Measurements from ENCODE around the gene PLCXD1.
"Not testable (repeated sequence)": the region's sequence is repeated elsewhere in the genome, so short reads cannot be mapped to it uniquely, and the experiment has no call there.

PLCXD1 gene

DNA sequence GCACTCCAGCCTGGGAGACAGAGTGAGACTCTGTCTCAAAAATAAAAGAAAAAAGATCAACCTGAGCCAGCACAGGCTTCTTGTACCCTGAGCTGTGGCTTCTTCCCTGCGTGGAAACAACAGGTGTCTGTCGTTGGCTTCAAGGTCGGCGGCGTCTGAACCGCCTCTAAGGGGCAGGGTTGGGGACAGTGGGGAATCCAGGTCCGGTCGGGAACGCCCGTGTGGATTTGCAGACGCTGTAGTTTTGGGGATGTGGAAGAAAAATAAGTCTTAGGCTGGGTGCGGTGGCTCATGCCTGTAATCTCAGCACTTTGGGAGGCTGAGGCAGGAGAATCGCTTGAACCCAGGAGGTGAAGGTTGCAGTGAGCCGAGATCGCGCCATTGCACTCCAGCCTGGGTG lies 17.2 kb upstream of the PLCXD1 start:
- not testable (repeated sequence) for DNase-seq

DNA sequence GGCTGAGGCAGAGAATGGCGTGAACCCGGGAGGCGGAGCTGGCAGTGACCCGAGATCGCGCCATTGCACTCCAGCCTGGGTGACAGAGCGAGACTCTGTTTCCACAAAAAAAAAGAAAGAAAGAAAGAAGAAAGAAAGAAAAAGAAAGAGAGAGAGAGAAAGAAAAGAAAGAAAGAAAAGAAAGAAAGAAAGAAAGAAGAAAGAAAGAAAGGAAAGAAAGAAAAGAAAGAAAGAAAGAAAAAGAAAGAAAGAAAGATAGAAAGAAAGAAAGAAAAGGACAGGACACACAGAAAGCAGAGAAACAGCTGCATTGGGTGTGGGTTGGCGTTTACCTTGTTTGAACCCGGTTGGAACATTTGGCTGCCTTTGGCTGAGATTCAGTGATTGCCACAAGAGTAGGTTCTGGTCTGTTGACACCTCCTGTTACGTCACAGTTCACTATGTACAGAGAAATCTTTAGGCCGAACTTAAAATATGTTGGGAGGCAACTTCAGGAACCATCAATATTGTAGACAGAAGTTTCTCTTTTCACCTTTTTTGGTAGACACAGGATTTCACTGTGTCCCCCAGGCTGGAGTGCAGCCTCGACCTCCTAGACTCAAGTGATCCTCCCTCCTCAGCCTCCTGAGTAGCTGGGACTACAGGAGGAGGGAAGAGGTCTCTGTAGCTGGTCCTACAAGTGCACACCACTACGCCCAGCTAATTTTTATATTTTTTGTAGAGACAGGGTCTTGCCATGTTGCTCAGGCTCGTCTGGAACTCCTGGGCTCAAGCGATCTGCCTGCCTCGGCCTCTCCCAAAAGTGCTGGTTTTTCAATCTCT lies 16.3 kb upstream of the PLCXD1 start:
- DNase-seq: no peak

DNA sequence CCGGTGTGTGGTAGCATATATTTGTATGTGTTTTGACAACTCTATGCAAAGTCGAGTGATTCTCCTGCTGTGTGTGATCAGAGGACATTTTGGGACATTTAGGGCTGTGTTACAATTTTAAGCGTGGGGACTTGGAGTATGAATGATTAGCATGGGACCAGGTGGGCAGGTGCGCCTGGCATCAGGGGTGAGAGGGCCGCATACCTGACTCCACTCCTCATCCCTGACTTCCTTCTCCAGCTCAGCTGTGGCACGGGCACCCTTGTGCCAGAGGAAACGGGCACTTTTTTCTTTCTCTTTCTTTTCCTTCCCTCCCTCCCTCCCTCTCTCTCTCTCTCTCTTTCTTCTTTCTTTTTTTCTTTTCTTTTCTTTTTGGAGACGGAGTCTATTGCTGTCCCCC lies 15.7 kb upstream of the PLCXD1 start:
- no peak for DNase-seq

DNA sequence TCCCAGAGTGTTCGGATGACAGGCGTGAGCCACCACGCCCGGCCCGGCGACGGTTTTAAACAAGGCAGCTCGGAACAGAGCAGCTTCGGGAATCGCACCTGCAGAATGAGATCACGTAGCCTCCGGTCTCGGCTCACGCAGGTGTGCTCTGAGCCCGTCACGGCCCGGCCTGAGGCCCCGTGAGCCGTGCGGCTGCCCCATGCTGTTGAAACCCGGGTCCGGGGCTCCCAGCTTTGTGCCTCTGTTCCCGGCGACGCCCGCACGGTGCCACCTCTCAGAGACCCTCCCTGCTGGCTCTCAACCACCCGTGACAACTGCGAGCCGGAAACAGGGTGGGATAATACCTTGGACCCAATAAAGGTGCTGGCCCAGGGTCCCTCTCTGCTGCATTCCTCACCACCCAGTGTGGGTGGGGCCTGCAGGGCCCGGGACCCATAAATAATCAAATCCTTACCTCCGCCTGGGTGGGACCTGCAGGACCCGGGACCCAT lies 13.4 kb upstream of the PLCXD1 start:
- DNase-seq: no peak

DNA sequence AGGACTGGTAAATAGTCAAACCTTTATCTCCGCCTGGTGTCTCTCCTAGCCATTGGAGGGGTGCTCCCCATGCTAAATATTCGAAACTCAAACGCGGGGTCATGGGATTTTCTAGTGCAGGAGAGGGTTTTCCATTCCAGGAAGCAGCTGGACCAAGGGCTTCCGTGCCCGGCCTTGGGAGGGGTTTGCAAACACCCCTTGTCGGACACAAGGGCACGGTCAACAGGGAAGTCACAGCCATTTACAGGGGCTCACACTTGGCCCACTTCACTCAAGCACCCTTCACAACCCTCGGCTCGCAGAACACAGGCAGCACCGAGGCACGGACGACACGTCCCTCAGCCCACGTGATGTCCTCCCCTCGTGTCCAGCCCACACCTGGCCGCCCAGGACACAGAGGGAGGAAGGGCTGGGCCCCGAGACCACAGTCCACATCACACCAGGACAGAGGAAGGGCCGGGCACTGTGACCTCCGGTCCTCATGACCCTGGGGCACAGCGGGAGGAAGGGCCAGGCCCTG lies 10.3 kb upstream of the PLCXD1 start:
- DNase-seq: no peak

DNA sequence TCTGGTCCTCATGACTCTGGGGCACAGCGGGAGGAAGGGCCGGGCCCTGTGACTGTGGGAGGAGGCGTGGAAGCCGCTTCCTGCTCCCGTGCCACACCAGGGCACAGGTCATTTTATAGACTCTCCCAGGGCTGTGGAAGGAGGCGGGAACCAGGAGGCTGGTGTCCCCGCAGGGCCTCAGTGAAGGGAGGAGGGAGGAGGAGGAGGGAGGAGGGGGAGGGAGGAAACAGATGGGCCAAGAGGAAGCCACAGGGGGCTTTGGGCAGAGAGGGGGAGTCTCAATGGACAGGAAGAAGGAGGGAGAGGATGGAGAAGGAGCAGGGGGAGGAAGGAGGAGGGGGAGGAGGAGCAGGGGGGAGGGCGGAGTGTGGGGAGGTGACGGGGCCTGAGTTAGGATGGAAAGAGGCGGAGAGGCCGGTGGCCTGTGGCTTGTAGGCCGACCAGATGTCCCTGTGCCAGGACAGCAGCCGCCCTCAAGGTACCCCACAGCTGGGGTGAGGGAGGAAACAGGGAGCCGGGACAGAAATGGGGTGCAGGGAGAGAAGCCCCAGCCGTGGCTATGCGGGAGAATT lies 6.2 kb upstream of the PLCXD1 start:
- DNase-seq: no peak

DNA sequence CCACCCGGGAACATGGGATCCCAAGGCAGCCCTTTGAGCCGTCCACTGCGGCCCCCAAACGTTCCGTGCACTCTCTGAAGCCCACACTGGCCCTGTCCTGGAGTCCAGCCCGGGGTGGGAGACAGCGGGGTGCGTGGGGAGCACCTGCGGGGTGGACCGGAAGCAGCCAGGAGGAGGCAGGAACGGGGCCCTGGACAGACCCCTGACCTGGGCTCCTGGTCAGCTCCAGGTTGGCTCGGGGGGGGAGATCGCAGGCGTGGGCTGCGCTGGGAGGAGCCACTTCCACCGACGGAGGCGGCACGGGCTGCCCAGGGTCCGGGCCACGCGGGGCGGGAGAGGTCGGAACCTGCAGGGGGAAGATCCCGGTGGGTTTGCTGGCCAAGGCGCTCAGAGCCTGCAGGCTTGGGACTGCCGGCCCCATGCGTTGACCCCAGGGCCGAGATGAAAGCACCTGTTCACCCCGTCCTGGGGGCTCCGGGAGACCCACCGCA lies 5.7 kb upstream of the PLCXD1 start:
- DNase-seq: no peak

DNA sequence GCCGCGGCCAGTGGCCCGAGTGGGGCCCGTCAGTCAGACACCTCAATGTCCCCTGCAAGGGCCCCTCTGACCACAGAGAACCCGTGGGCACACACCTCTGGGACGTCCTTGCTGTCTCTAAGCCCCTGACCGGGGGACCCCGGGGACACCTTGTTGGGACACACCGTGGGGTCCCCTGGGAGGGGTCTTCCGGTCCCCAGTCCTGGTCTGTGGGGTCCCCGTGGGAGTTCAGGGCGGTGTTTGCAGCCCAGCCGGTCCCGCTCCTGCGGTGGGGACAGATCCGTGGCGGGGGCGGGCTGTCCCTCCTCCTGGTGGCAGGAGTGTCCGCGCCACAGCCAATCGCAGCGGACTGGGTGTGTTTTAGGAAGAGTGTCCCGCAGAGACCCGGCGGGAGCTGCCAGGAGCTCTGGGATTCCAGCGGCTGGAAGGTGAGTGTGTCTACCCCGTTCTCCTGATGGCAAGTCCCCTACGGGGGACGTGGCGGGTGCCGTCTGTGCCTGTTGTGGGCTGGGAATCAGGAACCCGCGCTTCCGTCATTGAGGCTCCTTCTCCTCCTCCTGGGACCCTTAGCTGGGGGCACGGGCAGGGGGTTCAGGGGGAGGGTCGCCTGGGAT lies 5.1 kb upstream of the PLCXD1 start:
- peak in 1 of 2 donors; percentile 39 for DNase-seq

DNA sequence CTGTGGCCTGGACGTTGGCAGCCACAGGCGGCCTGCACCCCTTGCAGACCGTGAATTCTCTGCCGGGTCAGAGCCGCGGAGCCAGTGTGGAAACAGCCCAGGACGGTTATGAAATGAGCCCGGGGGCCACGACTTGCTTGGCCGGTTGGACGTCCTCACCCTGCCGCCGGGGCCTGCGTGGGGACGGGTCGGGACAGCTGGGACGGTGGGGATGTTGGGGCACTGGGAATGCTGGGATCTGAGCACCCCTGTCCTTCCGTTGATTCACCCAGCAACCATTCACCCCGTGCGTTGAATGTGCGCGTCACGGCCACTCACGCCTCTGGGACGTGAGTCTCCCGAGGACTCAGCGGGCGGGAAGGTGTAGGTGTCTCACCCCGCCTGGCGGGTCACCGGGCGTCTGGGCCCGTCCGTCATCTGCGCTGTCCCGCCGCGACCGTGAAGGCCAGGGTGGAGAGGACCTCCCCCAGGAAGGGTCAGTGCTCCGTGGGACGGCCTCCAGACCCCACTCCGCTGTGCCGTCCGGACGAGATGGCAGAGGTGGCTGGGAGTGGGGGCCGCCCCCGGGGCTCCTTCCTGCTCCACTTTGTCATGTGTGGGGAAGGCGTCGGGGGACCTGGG lies 4.5 kb upstream of the PLCXD1 start:
- peak in 1 of 2 donors; percentile 19 for DNase-seq

DNA sequence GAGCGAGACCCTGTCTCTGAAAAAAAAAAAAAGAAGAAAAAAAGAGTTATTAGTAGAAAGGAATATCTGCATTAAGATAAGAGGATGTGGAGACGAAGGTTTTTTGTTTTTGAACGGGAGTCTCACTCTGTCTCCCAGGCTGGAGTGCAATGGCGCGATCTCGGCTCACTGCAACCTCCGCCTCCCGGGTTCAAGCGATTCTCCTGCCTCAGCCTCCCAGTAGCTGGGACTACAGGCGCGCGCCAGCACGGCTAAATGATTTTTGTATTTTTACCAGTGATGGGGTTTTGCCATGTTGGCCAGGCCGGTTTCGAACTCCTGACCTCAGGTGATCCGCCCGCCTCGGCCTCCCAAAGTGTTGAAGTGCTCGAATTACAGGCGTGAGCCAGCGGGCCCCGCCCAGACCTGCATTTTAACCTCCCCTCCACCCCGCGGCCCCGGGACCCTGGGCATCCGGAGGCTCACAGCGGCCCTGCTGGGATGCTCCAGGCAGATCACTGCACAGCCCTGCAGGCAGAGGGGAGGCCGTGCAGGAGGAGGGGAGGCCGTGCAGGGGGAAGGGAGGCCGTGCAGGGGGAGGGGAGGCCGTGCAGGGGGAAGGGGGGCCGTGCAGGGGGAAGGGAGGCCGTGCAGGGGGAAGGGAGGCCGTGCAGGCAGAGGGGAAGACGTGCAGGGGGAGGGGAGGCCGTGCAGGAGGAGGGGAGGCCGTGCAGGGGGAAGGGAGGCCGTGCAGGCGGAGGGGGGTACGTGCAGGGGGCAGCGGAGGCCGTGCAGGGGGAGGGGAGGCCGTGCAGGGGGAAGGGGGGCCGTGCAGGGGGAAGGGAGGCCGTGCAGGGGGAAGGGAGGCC lies 1.2 kb upstream of the PLCXD1 start:
- not testable (repeated sequence) for DNase-seq

DNA sequence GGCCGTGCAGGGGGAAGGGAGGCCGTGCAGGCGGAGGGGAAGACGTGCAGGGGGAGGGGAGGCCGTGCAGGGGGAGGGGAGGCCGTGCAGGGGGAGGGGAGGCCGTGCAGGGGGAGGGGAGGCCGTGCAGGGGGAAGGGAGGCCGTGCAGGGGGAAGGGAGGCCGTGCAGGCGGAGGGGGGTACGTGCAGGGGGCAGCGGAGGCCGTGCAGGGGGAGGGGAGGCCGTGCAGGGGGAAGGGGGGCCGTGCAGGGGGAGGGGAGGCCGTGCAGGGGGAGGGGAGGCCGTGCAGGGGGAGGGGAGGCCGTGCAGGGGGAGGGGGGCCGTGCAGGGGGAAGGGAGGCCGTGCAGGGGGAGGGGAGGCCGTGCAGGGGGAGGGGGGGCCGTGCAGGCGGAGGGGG lies 459 bp upstream of the PLCXD1 start:
- not testable (repeated sequence) for DNase-seq

DNA sequence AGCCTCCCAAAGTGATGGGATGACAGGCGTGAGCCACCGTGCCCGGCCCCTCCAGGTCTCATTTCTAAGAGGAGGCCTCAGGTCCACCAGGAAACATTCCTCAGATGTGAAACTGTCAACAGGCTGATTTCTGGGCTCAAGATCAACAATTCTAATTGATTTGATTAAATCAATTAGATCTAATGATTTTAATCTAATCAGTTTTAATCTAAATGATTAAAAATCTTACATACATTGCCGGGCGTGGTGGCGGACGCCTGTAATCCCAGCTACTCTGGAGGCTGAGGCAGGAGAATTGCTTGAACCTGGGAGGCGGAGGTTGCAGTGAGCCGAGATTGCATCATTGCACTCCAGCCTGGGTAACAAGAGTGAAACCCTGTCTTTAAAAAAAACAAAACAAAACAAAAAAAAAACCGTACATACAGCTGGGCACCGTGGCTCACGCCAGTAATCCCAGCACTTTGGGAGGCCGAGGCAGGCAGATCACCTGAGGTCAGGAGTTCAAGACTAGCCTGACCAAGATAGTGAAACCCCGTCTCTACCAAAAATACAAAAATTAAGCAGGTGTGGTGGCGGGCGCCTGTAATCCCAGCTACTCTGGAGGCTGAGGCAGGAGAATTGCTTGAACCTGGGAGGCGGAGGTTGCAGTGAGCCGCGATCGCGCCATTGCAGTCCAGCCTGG lies 960 bp downstream of the PLCXD1 start:
- DNase-seq: not testable (repeated sequence)

DNA sequence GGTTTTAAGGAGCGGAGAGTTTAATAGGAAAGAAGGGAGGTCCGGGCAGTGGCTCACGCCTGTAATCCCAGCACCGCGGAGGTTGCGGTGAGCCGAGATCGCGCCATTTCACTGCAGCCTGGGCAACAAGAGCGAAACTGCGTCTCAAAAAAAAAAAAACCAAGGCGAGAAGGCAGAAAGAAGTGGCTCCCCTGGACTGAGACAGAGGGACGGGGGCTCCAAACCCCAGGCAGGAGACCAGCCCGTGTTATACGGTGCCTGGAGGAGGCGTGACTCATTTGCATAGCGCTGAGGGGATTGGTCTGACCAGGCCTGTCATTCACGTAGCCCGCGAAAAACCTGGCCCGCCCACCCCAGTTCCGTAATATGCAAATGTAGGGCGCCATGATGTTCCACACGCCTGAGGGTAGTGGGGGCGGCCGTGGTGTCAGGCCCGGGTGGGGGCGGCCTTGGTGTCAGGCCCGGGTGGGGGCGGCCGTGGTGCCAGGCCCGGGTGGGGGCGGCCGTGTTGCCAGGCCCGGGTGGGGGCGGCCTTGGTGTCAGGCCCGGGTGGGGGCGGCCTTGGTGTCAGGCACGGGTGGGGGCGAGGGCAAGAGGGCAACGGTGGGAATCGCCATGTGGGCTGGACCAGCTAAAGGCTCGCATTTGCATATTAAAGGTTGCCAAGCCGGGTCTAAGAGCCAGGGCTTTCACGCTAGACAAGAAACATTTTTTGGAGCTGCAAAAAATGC lies 2.1 kb downstream of the PLCXD1 start:
- DNase-seq: peak; percentile 89 to 90

DNA sequence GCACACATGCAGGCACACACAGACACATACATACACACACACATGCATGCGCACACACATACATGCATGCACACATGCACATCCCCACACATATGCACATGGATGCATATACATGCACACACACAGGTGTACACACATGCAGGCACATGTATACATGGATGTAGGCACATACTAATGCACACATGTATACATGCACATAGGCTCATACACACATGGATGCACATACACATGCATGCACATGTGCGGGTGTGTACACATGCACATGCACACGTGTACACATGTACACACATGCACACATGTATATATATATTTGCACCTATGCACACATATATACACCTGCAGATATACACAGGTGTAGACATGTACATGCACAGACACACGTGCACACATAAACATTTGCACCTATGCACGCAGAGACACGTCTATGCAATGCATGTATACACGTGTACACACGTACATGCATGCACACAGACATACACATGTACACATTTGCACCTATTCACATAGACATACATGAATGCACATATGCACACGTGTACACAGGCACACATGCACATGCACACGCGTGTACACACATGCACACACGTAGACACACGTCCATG lies 4.0 kb downstream of the PLCXD1 start:
- no peak for DNase-seq

DNA sequence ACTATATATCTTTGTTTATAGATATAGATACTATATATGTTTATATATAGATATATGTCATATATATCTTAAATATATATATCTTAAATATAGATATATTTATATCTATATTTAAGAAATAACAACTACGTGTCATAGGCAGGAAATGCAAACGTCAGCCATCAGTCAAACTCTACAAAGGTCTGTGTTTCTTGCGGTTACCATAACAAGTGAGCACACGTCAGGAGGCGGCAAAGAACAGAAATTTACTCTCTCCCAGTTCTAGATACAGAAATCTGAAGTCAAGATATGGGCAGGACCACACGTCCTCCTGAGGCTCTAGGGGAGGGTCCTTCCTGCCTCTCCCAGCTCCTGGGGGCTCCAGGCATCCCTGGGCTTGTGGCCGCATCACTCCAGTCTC lies 6.5 kb downstream of the PLCXD1 start:
- no peak for DNase-seq

DNA sequence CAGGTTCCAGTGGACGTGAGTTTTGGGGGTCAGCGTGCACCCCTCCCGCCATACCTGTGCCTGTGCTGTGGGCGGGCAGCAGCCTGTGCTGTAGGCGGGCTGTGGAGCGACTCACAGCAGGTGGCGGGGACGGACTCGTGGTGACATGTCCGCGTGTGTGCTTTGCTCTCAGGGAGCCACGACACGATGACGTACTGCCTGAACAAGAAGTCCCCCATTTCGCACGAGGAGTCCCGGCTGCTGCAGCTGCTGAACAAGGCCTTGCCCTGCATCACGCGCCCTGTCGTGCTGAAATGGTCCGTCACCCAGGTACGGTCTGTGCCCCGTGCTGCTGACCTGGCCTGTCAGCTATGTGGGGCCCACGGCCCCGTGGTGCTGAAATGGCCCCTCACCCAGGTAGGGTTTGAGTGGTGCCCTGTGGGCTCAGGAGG lies 7.4 kb downstream of the PLCXD1 start:
- DNase-seq: no peak

DNA sequence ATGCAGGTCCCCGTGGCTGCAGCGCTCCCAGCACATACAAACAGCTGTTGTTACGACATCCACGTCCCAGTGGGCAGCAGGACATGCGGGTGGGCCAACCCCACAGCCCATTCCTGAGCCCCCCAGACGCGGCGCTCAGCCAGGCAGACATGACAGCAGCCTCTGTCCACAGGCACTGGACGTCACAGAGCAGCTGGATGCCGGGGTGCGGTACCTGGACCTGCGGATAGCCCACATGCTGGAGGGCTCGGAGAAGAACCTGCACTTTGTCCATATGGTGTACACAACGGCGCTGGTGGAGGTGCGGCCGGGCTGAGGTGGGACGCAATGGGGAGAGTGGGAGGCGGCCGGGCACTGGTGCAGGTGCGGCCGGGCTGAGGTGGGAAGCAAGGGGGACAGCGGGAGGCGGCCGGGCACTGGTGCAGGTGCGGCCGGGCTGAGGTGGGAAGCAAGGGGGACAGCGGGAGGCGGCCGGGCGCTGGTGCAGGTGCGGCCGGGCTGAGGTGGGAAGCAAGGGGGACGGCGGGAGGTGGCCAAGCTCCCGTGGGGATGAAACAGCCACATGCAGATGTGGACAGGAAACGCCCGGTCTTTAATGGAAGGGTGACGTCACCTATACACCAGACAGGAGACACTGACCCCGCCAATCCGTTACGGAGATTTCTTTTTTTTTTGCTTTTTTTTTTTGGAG lies 9.4 kb downstream of the PLCXD1 start:
- no peak for DNase-seq

DNA sequence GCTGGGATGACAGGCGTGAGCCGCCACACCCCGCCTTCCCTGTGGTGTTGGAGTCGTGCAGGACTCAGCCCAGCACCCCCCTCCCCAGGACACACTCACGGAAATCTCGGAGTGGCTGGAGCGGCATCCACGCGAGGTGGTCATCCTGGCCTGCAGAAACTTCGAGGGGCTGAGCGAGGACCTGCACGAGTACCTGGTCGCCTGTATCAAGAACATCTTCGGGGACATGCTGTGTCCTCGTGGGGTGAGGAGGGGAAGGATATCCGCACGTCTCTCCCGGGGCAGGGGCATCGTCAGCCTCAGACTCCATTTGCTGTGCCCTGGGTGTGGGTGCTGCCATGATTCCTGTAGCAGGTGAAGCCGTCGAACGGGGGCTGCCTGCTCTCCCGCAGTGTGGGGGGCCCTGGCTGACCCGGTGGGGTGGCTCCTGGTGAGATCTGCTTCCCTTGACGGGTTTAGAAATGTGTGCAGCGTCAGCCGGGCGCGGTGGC lies 10.3 kb downstream of the PLCXD1 start:
- no peak for DNase-seq

All from activated CD4-positive, alpha-beta T cell treated with anti-CD3 and anti-CD28 coated beads for 4 hours (primary cell).